ENCODE data around the gene AFF1.

- TF ChIP-seq POLR2A (IDR thresholded peaks at IDR 0.05): no peak
- no peak for TF ChIP-seq CTCF (IDR thresholded peaks at IDR 0.05)
Measured at GRCh38 chr4:87045234-87045558, 110.4 kb downstream of the AFF1 start.

Data from uterus (tissue), 2 donors.